Stimulated activated naive CD8-positive, alpha-beta T cell treated with anti-CD3 and anti-CD28 coated beads, Interleukin-15, Interleukin-2, amounts not matched to agents 100 ng/mL and 50 ng/mL, for 24 hours (primary cell): ENCODE measurements around the gene KRTAP9-4.
"Not testable (repeated sequence)": the region's sequence is repeated elsewhere in the genome, so short reads cannot be mapped to it uniquely, and the experiment has no call there.

Experiments used
- H3K27ac Mint-ChIP-seq: one replicate; pipeline ENCODE4 v1.8.0; 2021; ENCODE audit warnings: mild to moderate bottlenecking, mixed read lengths
- H3K27me3 Mint-ChIP-seq: one replicate; pipeline ENCODE4 v1.8.0; 2021; ENCODE audit warnings: mixed read lengths
- H3K36me3 Mint-ChIP-seq: one replicate; pipeline ENCODE4 v1.8.0; 2021; ENCODE audit warnings: low read depth, mixed read lengths
- H3K4me1 Mint-ChIP-seq: one replicate; pipeline ENCODE4 v1.8.0; 2021; ENCODE audit warnings: low read depth, mixed read lengths
- H3K4me3 Mint-ChIP-seq: one replicate; pipeline ENCODE4 v1.8.0; 2021; ENCODE audit warnings: mild to moderate bottlenecking, mixed read lengths
- H3K9me3 Mint-ChIP-seq: one replicate; pipeline ENCODE4 v1.8.0; 2021; ENCODE audit warnings: mixed read lengths

KRTAP9-4 gene

GRCh38 chr17:41249637-41250240 is at the start of gene KRTAP9-4:
KRTAP9-4 (plus strand) TSS chr17:41249687; CDS start chr17:41249721, 34 bp downstream.
- not testable (repeated sequence) for H3K36me3 Mint-ChIP-seq, H3K27ac Mint-ChIP-seq, H3K4me3 Mint-ChIP-seq, H3K9me3 Mint-ChIP-seq, H3K27me3 Mint-ChIP-seq, H3K4me1 Mint-ChIP-seq

DNA sequence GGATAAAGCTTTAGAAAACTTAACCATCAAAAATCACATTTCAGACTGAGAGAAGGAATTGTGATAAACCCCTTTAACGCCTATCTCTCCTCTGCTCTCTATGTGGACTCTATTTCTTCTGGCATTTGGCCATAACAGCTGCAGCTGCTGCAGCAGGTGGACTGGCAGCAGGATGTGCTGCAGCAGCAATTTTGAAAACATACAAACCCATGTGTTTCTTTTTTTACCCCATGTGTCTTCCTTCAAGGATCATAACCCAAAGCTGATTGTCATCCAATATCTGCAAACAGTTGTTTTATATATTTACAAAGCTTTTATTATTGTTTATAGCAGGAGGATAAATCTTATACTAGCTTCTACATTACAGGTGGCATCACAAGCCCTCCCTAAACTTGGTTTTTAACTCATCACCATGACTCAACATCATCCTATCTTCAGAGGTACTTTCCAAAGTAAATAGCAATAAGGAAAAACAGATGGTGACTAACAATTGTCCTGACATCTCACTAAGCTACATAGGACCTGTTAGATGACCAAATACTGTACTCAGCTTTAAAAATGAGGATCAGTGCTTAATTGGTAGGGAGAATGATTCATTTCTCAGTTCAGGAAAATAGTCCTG is 37.5 kb upstream of the KRTAP9-4 start:
- peaks cover 12% of the 10 kb centered on the region for H3K4me1 Mint-ChIP-seq
- no peaks in the 10 kb centered on the region for H3K36me3 Mint-ChIP-seq
- H3K9me3 Mint-ChIP-seq = no peaks in the 10 kb centered on the region
- no peak overlapping the region for H3K4me3 Mint-ChIP-seq
- peaks cover 16% of the 10 kb centered on the region for H3K27me3 Mint-ChIP-seq
- H3K27ac Mint-ChIP-seq = no peak overlapping the region

- no peaks in the 10 kb centered on the region for H3K9me3 Mint-ChIP-seq
- H3K36me3 Mint-ChIP-seq = no peaks in the 10 kb centered on the region
- no peak overlapping the region for H3K4me3 Mint-ChIP-seq
- H3K27me3 Mint-ChIP-seq = peaks cover 16% of the 10 kb centered on the region
- H3K4me1 Mint-ChIP-seq = peaks cover 12% of the 10 kb centered on the region
- no peak overlapping the region for H3K27ac Mint-ChIP-seq
Observed at GRCh38 chr17:41212524-41213169, 36.8 kb upstream of the KRTAP9-4 start.

DNA sequence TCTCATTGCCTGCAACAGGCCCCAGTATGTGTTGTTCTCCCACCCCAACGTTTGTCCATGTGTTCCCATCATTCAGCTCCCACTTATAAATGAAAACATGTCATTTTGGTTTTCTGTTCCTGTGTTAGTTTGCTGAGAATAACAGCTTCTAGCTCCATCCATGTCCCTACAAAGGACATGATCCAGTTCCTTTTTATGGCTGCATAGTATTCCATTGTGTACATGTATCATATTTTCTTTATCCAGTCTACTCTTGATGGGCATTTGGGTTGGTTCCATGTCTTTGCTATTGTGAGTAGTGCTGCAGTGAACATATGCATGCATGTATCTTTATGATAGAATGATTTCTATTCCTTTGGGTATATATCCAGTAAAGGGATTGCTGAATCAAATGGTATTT is 33.8 kb upstream of the KRTAP9-4 start:
- Mint-ChIP-seq H3K4me1 (peaks cover 12% of the 10 kb centered on the region), H3K4me3 (no peak overlapping the region), H3K27me3 (peaks cover 8% of the 10 kb centered on the region), H3K27ac (no peak overlapping the region), H3K9me3 (peaks cover 4% of the 10 kb centered on the region), H3K36me3 (peaks cover 3% of the 10 kb centered on the region)

DNA sequence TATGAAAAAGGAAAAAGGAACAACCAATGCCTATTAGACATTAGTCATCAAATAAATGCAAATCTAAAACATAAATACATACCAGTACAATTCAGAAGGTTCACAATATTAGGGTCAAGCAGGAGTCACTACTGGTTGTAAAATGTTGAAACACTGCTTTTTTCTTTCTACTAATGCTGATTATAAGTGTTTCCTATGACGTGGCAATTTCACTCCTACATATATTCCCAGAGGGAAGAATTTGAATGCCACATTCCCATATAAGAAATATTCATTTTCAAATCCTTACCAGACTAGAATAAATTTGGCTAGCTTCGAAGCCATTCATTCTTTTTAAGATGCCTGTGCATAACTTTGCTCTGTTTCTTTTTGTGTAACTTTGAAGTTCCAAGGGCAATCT is 25.7 kb upstream of the KRTAP9-4 start:
- no peaks in the 10 kb centered on the region for H3K4me1 Mint-ChIP-seq
- H3K27ac Mint-ChIP-seq = no peak overlapping the region
- peaks cover 3% of the 10 kb centered on the region for H3K36me3 Mint-ChIP-seq
- no peak overlapping the region for H3K4me3 Mint-ChIP-seq
- H3K27me3 Mint-ChIP-seq = peaks cover 4% of the 10 kb centered on the region
- peaks cover 4% of the 10 kb centered on the region for H3K9me3 Mint-ChIP-seq

GRCh38 chr17:41226051-41226450 is 23.4 kb upstream of the KRTAP9-4 start:
- H3K36me3 Mint-ChIP-seq = no peaks in the 10 kb centered on the region
- no peak overlapping the region for H3K4me3 Mint-ChIP-seq
- H3K4me1 Mint-ChIP-seq = no peaks in the 10 kb centered on the region
- peaks cover 4% of the 10 kb centered on the region for H3K27me3 Mint-ChIP-seq
- no peak overlapping the region for H3K27ac Mint-ChIP-seq
- H3K9me3 Mint-ChIP-seq = no peaks in the 10 kb centered on the region

GRCh38 chr17:41226598-41227095 is 22.8 kb upstream of the KRTAP9-4 start, which contains the start of gene KRTAP9-2:
KRTAP9-2 (plus strand) TSS chr17:41226648; CDS start chr17:41226655, 7 bp downstream.
- H3K27ac Mint-ChIP-seq, H3K4me3 Mint-ChIP-seq, H3K9me3 Mint-ChIP-seq, H3K27me3 Mint-ChIP-seq, H3K4me1 Mint-ChIP-seq, H3K36me3 Mint-ChIP-seq: not testable (repeated sequence)

GRCh38 chr17:41230094-41230493 is 19.4 kb upstream of the KRTAP9-4 start:
- Mint-ChIP-seq H3K27ac (no peak overlapping the region), H3K4me3 (no peak overlapping the region), H3K36me3 (no peaks in the 10 kb centered on the region), H3K9me3 (no peaks in the 10 kb centered on the region), H3K27me3 (peaks cover 4% of the 10 kb centered on the region), H3K4me1 (no peaks in the 10 kb centered on the region)

GRCh38 chr17:41231731-41232130 is 17.8 kb upstream of the KRTAP9-4 start:
- no peak overlapping the region for H3K27ac Mint-ChIP-seq
- H3K4me1 Mint-ChIP-seq = no peaks in the 10 kb centered on the region
- H3K4me3 Mint-ChIP-seq = no peak overlapping the region
- H3K27me3 Mint-ChIP-seq = peaks cover 4% of the 10 kb centered on the region
- no peaks in the 10 kb centered on the region for H3K9me3 Mint-ChIP-seq
- H3K36me3 Mint-ChIP-seq = no peaks in the 10 kb centered on the region

GRCh38 chr17:41232399-41233105 is 16.9 kb upstream of the KRTAP9-4 start, which contains the start of gene KRTAP9-3:
KRTAP9-3 (plus strand) TSS chr17:41232449; CDS start chr17:41232502, 53 bp downstream.
- H3K4me1 Mint-ChIP-seq, H3K27me3 Mint-ChIP-seq, H3K9me3 Mint-ChIP-seq, H3K4me3 Mint-ChIP-seq, H3K36me3 Mint-ChIP-seq, H3K27ac Mint-ChIP-seq: not testable (repeated sequence)

DNA sequence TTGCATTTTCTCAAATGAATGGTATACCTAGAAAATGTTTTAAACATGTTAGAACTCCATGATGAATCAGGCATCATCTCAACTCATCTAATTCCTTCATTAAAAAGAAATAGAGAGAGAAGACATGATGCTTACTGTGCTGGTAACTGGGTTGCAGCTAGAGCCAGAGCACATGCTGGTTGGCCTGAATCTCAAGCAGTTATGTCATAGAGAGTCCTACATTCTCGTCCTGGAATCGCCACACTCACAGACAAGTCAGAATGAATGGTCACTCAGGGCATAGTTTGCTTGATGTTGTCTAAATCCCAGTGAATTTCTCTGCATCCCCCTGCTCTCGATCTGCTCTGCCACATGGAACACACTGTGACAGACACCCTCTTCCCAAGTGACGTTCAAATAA is 12.4 kb upstream of the KRTAP9-4 start:
- H3K36me3 Mint-ChIP-seq, H3K4me1 Mint-ChIP-seq, H3K9me3 Mint-ChIP-seq, H3K4me3 Mint-ChIP-seq, H3K27me3 Mint-ChIP-seq, H3K27ac Mint-ChIP-seq: not testable (repeated sequence)

- H3K9me3 Mint-ChIP-seq, H3K36me3 Mint-ChIP-seq, H3K4me3 Mint-ChIP-seq, H3K27me3 Mint-ChIP-seq, H3K4me1 Mint-ChIP-seq, H3K27ac Mint-ChIP-seq: not testable (repeated sequence)
Observed at GRCh38 chr17:41237949-41238437, 11.5 kb upstream of the KRTAP9-4 start, which contains the start of gene KRTAP9-8. KRTAP9-8 (plus strand) TSS chr17:41237999; CDS start chr17:41238052, 53 bp downstream.

DNA sequence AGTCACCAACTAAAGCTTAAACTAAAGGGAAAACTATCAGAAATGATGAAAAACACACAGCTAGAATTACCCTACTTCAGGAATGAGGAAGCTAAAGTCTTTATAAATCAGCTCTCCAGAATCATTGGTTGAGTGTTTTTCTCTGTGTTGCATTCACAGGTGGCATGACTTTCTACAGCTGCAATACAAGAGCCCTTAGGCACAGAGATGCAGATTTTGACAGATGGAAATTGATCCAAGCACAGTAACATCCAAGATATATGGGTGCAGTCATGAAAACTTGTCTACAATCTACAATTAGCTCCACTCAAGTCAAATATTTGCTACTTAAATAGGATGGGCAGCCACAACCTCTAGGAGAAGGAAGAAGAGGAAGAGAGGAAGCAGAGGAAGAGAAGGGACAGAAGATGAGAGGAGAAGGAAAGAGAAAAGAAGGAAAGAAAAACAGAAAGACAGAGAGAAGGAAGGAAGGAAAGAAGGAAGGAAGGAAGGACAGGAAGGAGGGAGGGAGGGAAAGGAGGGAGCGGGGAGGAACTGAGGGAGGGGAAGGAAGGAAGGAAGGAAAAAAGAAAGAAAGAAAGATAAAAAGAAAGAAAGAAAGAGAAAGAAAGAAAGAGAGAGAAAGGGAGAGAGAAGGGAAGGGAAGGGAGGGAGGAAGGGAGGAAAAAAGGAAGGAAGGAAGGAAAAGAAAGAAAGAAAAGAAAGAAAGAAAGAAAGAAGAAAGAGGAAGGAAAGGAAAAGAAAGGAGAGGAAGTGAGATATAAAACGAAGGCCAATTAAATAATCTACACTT is 2.3 kb upstream of the KRTAP9-4 start:
- H3K9me3 Mint-ChIP-seq, H3K27ac Mint-ChIP-seq, H3K4me1 Mint-ChIP-seq, H3K27me3 Mint-ChIP-seq, H3K36me3 Mint-ChIP-seq, H3K4me3 Mint-ChIP-seq: not testable (repeated sequence)

GRCh38 chr17:41251261-41251660 is 1.8 kb downstream of the KRTAP9-4 start:
- H3K36me3 Mint-ChIP-seq = no peaks in the 10 kb centered on the region
- H3K27ac Mint-ChIP-seq = no peak overlapping the region
- no peak overlapping the region for H3K4me3 Mint-ChIP-seq
- H3K9me3 Mint-ChIP-seq = no peaks in the 10 kb centered on the region
- no peaks in the 10 kb centered on the region for H3K4me1 Mint-ChIP-seq
- peaks cover 5% of the 10 kb centered on the region for H3K27me3 Mint-ChIP-seq
